Measurements from ENCODE around the gene RPRD1A.
"Not testable (repeated sequence)": the region's sequence is repeated elsewhere in the genome, so short reads cannot be mapped to it uniquely, and the experiment has no call there.

Gene RPRD1A

GRCh38 chr18:36077764-36078163, 10.4 kb upstream of the RPRD1A start:
- DNase-seq = not testable (repeated sequence)

GRCh38 chr18:36075862-36076587, 8.7 kb upstream of the RPRD1A start:
- DNase-seq = no peak

- DNase-seq = no peak
Measured at GRCh38 chr18:36074435-36074834, 7.1 kb upstream of the RPRD1A start.

GRCh38 chr18:36073676-36074075, 6.3 kb upstream of the RPRD1A start:
- DNase-seq = no peak

- DNase-seq = not testable (repeated sequence)
Measured at GRCh38 chr18:36072406-36072805, 5.0 kb upstream of the RPRD1A start.

- DNase-seq = no peak
Measured at GRCh38 chr18:36066686-36067054, 689 bp downstream of the RPRD1A start.

GRCh38 chr18:36066001-36066400, 1.4 kb downstream of the RPRD1A start:
- no peak for DNase-seq

- not testable (repeated sequence) for DNase-seq
Measured at GRCh38 chr18:36064809-36065079, 2.6 kb downstream of the RPRD1A start.

GRCh38 chr18:36064027-36064808, 3.1 kb downstream of the RPRD1A start:
- DNase-seq = no peak

GRCh38 chr18:36058674-36059073, 8.7 kb downstream of the RPRD1A start:
- DNase-seq = no peak

GRCh38 chr18:36051760-36052159, 15.6 kb downstream of the RPRD1A start:
- DNase-seq = no peak

GRCh38 chr18:36050479-36050878, 16.9 kb downstream of the RPRD1A start:
- DNase-seq = no peak

GRCh38 chr18:36047521-36047920, 19.8 kb downstream of the RPRD1A start:
- no peak for DNase-seq

- no peak for DNase-seq
Measured at GRCh38 chr18:36046898-36047297, 20.5 kb downstream of the RPRD1A start.

- no peak for DNase-seq
Measured at GRCh38 chr18:36045241-36045991, 21.9 kb downstream of the RPRD1A start.

- DNase-seq = no peak
Measured at GRCh38 chr18:36043153-36043552, 24.2 kb downstream of the RPRD1A start.

GRCh38 chr18:36041146-36041545, 26.2 kb downstream of the RPRD1A start:
- no peak for DNase-seq

- no peak for DNase-seq
Measured at GRCh38 chr18:36038102-36038663, 29.2 kb downstream of the RPRD1A start.

GRCh38 chr18:36035253-36035652, 32.1 kb downstream of the RPRD1A start:
- no peak for DNase-seq

GRCh38 chr18:36034299-36034895, 33.0 kb downstream of the RPRD1A start:
- no peak for DNase-seq

GRCh38 chr18:36031903-36032302, 35.5 kb downstream of the RPRD1A start:
- no peak for DNase-seq

- no peak for DNase-seq
Measured at GRCh38 chr18:36031407-36031806, 36.0 kb downstream of the RPRD1A start.

GRCh38 chr18:36028859-36029258, 38.5 kb downstream of the RPRD1A start:
- DNase-seq = no peak
